Endothelial cell (in vitro differentiated cells): ENCODE measurements around the gene NAP1L4. TPM values are rescaled to one million over a fixed set of nuclear protein-coding genes. Genes with fewer than 3 reads are reported as not detected.

Source experiments
- DNase-seq: peaks from one replicate; pipeline ENCODE4 v3.0.0; 2021; ENCODE audit warnings: low spot score
- H3K27ac Mint-ChIP-seq: one replicate; pipeline ENCODE4 v1.8.0; 2021; ENCODE audit warnings: mixed read lengths, inconsistent platforms; ENCODE audit not compliant: unreplicated experiment
- H3K27me3 Mint-ChIP-seq: one replicate; pipeline ENCODE4 v1.8.0; 2021; ENCODE audit warnings: mild to moderate bottlenecking, moderate library complexity, mixed read lengths, inconsistent platforms; ENCODE audit not compliant: unreplicated experiment
- H3K36me3 Mint-ChIP-seq: one replicate; pipeline ENCODE4 v1.8.0; 2021; ENCODE audit warnings: mild to moderate bottlenecking, low read depth, mixed read lengths, inconsistent platforms; ENCODE audit not compliant: unreplicated experiment
- H3K4me1 Mint-ChIP-seq: one replicate; pipeline ENCODE4 v1.8.0; 2021; ENCODE audit warnings: mild to moderate bottlenecking, mixed read lengths, inconsistent platforms; ENCODE audit not compliant: unreplicated experiment
- H3K4me3 Mint-ChIP-seq: one replicate; pipeline ENCODE4 v1.8.0; 2021; ENCODE audit warnings: mild to moderate bottlenecking, mixed read lengths, inconsistent platforms; ENCODE audit not compliant: unreplicated experiment
- H3K9me3 Mint-ChIP-seq: one replicate; pipeline ENCODE4 v1.8.0; 2021; ENCODE audit warnings: mixed read lengths, inconsistent platforms; ENCODE audit not compliant: unreplicated experiment
- CTCF ChIP-seq: fragments of 200-600 bp; sonication (generic); IDR thresholded peaks from one replicate; pipeline ENCODE4 v1.5.0; 2021; ENCODE audit warnings: antibody characterized with exemption; ENCODE audit not compliant: unreplicated experiment
- total RNA-seq: library from RNA; stranded (reverse); fragmentation: NEBNext Ultra II Directional; extraction: Animal tissue kit (Norgen Biotek cat#: 25700); gene quantifications from one replicate; pipeline ENCODE4 v1.2.1, GENCODE V29; 2021; ENCODE audit not compliant: unreplicated experiment

The NAP1L4 gene
- total RNA-seq, 1 donor from 2014 or later: 148 TPM

GRCh38 chr11:2934611-2935239, 57.4 kb downstream of the NAP1L4 start:
- H3K27me3 Mint-ChIP-seq: peaks cover 10% of the 10 kb centered on the region
- H3K9me3 Mint-ChIP-seq: peaks cover 14% of the 10 kb centered on the region
- H3K27ac Mint-ChIP-seq: no peak overlapping the region
- H3K4me3 Mint-ChIP-seq: no peak overlapping the region
- no peak for DNase-seq
- peaks cover under 1% of the 10 kb centered on the region for H3K4me1 Mint-ChIP-seq
- TF ChIP-seq CTCF: no peak
- H3K36me3 Mint-ChIP-seq: peaks cover 17% of the 10 kb centered on the region

- DNase-seq: no peak
- Mint-ChIP-seq H3K4me3 (no peak overlapping the region), H3K36me3 (peaks cover 13% of the 10 kb centered on the region), H3K9me3 (peaks cover 14% of the 10 kb centered on the region), H3K27me3 (peaks cover 10% of the 10 kb centered on the region), H3K4me1 (no peaks in the 10 kb centered on the region), H3K27ac (no peak overlapping the region)
- no peak for TF ChIP-seq CTCF
Observed at GRCh38 chr11:2934021-2934550, 58.0 kb downstream of the NAP1L4 start.

- TF ChIP-seq CTCF: no peak
- Mint-ChIP-seq H3K9me3 (peaks cover 8% of the 10 kb centered on the region), H3K4me3 (no peak overlapping the region), H3K27me3 (peaks cover 7% of the 10 kb centered on the region), H3K4me1 (no peaks in the 10 kb centered on the region), H3K27ac (no peak overlapping the region), H3K36me3 (peaks cover 10% of the 10 kb centered on the region)
- DNase-seq: no peak
Observed at GRCh38 chr11:2933375-2934020, 58.6 kb downstream of the NAP1L4 start.

- Mint-ChIP-seq H3K4me3 (no peak overlapping the region), H3K9me3 (peaks cover 7% of the 10 kb centered on the region), H3K36me3 (peaks cover 6% of the 10 kb centered on the region), H3K4me1 (no peaks in the 10 kb centered on the region), H3K27me3 (peaks cover 9% of the 10 kb centered on the region), H3K27ac (no peak overlapping the region)
- TF ChIP-seq CTCF: no peak
- no peak for DNase-seq
Observed at GRCh38 chr11:2932850-2933251, 59.3 kb downstream of the NAP1L4 start.
